ENCODE measurements around the gene ADK.
A peak's percentile ranks its signal among the peaks of the same experiment; 100 is the strongest.

Gene ADK

DNA sequence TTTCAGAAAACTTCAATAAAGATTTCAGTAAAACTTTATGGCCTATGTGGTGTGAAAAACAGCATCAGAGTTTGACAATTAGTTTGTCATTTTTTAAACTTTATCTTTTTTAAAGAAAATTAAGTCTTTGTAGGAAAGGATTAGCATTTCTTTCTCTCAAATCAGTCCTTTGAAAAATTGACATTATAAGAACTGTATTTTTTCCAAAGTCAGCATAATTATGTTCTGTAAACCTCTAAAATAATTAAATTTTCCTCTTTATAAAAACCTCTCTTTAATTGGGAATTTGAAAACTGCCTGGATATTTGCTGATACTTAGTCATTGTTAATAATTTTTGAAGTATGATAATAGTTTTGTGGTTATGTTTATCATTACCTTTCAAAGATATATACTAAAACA lies 448.7 kb downstream of the ADK start:
- Histone ChIP-seq H3K36me3 (ENCODE audit: control insufficient read depth, insufficient read depth, low read length) (no peaks in the 10 kb centered on the region), H3K27me3 (ENCODE audit: control insufficient read depth, insufficient read depth, low read length) (no peaks in the 10 kb centered on the region), H3K4me3 (ENCODE audit: low read length) (no peak overlapping the region), H3K4me1 (ENCODE audit: control insufficient read depth, insufficient read depth, low read length) (no peaks in the 10 kb centered on the region), H3K9ac (ENCODE audit: low read length) (no peak overlapping the region), H3K27ac (ENCODE audit: low read depth, low read length) (no peak overlapping the region)

DNA sequence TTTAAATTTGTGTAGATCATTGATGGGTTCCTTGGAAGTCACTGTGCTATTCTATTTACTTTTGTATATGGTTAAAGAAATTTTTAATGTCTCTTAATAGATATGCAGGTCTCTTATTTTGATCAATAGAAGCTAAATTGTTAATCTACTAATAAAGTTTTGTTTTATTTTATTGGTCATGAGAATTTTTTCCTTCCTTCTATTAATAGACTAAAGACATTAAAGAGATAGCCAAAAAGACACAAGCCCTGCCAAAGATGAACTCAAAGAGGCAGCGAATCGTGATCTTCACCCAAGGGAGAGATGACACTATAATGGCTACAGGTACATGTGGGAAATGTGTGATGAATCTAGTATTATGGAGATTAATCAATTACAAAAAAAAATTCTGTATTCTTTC lies 449.1 kb downstream of the ADK start:
- H3K27ac ChIP-seq (ENCODE audit: low read depth, low read length), result no peak overlapping the region
- H3K4me1 ChIP-seq (ENCODE audit: control insufficient read depth, insufficient read depth, low read length), result no peaks in the 10 kb centered on the region
- no peak overlapping the region for H3K4me3 ChIP-seq (ENCODE audit: low read length)
- H3K27me3 ChIP-seq (ENCODE audit: control insufficient read depth, insufficient read depth, low read length), result no peaks in the 10 kb centered on the region
- H3K9ac ChIP-seq (ENCODE audit: low read length), result no peak overlapping the region
- no peaks in the 10 kb centered on the region for H3K36me3 ChIP-seq (ENCODE audit: control insufficient read depth, insufficient read depth, low read length)

DNA sequence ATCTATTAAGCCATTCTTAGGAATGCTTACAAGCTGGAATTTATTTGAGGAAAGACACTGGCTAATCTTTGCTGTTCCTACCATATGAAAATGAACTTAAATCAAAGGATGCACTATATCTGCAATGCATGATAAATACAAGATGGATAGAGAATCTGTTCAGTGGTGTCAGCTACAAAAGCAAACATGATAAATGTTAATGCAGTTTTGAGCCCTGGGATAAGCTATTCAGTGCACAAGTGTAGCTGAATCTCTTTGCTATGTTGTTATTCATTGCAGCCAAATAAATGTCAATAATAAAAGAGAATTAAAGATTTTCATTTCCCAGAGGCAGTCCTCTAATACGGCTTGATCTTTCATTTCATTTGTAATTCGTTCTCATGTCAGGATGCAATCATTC lies 451.6 kb downstream of the ADK start:
- no peaks in the 10 kb centered on the region for H3K4me1 ChIP-seq (ENCODE audit: control insufficient read depth, insufficient read depth, low read length)
- no peak overlapping the region for H3K9ac ChIP-seq (ENCODE audit: low read length)
- no peak overlapping the region for H3K27ac ChIP-seq (ENCODE audit: low read depth, low read length)
- H3K27me3 ChIP-seq (ENCODE audit: control insufficient read depth, insufficient read depth, low read length), result no peaks in the 10 kb centered on the region
- no peak overlapping the region for H3K4me3 ChIP-seq (ENCODE audit: low read length)
- no peaks in the 10 kb centered on the region for H3K36me3 ChIP-seq (ENCODE audit: control insufficient read depth, insufficient read depth, low read length)

DNA sequence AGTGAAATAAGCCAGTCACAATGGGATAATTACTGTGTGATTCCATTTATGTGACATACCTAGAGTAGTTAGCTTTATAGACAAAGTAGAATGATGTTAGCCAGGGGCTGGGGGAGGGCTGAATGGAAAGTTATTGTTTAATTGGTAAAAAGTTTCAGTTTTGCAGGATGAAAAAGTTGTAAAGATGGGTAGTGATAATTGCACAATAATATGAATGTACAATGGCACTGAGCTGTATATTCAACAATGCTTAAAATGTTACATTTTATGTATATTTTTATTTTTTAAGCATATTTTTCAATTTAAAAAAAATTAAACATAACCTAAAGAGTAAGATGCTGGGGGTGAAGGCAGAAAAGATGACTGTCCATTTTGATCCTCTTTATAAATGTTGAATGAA lies 459.3 kb downstream of the ADK start:
- Histone ChIP-seq H3K4me1 (ENCODE audit: control insufficient read depth, insufficient read depth, low read length) (no peaks in the 10 kb centered on the region), H3K9ac (ENCODE audit: low read length) (no peak overlapping the region)

DNA sequence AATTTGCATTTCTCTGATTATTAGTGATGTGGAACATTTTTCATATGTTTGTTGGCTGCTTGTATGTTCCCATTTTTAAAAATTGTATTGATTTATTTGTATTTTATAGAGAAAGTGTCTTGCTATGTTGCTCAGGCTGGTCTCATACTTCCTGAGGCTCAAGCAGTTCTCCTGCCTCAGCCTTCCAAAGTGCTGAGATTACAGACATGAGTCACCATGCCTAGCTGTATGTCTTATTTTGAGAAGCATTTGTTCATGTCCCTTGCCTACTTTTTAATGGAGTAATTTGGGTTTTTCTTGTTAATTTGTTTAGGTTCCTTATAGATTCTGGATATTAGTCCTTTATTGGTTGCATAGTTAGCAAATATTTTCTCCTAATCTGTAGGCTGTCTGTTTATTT lies 461.2 kb downstream of the ADK start:
- H3K4me1 ChIP-seq (ENCODE audit: control insufficient read depth, insufficient read depth, low read length), result no peaks in the 10 kb centered on the region
- no peaks in the 10 kb centered on the region for H3K36me3 ChIP-seq (ENCODE audit: control insufficient read depth, insufficient read depth, low read length)
- H3K9ac ChIP-seq (ENCODE audit: low read length), result no peak overlapping the region
- no peak overlapping the region for H3K4me3 ChIP-seq (ENCODE audit: low read length)
- H3K27ac ChIP-seq (ENCODE audit: low read depth, low read length), result no peak overlapping the region
- H3K27me3 ChIP-seq (ENCODE audit: control insufficient read depth, insufficient read depth, low read length), result no peaks in the 10 kb centered on the region

More for the DNA sequence above, 459.3 kb downstream of the ADK start:
- Histone ChIP-seq H3K27me3 (ENCODE audit: control insufficient read depth, insufficient read depth, low read length) (no peaks in the 10 kb centered on the region), H3K4me3 (ENCODE audit: low read length) (no peak overlapping the region), H3K27ac (ENCODE audit: low read depth, low read length) (no peak overlapping the region), H3K36me3 (ENCODE audit: control insufficient read depth, insufficient read depth, low read length) (no peaks in the 10 kb centered on the region)

DNA sequence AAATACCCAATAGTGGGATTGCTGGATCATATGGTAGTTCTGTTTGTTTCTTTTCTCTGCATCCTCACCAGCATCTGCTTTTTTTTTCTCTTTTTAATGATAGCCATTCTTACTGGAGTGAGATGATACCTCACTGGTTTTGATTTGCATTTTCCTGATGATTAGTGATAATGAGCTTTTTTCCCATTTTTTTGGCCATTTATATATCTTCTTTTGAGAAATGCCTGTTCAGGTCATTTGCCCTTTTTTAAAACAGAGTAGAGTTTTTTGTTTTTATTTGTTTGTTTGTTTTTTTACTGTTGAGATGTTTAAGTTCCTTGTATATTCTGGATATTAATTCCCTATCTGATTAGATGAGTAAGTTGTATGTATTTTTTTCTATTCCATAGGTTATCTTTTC lies 469.6 kb downstream of the ADK start:
- no peaks in the 10 kb centered on the region for H3K4me1 ChIP-seq (ENCODE audit: control insufficient read depth, insufficient read depth, low read length)
- no peak overlapping the region for H3K4me3 ChIP-seq (ENCODE audit: low read length)
- no peaks in the 10 kb centered on the region for H3K27me3 ChIP-seq (ENCODE audit: control insufficient read depth, insufficient read depth, low read length)
- no peak overlapping the region for H3K27ac ChIP-seq (ENCODE audit: low read depth, low read length)
- no peaks in the 10 kb centered on the region for H3K36me3 ChIP-seq (ENCODE audit: control insufficient read depth, insufficient read depth, low read length)
- no peak overlapping the region for H3K9ac ChIP-seq (ENCODE audit: low read length)

DNA sequence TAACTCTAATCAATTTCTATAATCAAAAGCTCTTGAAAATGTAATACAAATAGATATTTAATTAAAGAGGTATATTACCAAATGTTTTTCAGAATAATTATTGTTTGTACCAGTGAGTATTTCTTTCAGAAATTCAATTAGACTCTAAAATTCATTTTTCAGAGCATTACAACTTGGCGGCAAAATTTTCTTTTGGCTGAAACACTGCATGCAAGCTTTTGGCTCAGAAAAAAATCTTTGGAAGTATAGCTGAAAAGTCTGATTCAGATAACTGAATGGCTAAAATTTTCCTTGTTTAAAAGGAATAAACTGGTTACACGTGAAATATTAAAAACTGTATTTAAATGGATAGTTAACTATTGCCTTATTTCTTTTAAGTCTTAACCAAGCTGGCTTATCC lies 472.8 kb downstream of the ADK start:
- no peaks in the 10 kb centered on the region for H3K4me1 ChIP-seq (ENCODE audit: control insufficient read depth, insufficient read depth, low read length)
- H3K9ac ChIP-seq (ENCODE audit: low read length), result no peak overlapping the region
- H3K27me3 ChIP-seq (ENCODE audit: control insufficient read depth, insufficient read depth, low read length), result no peaks in the 10 kb centered on the region
- no peak overlapping the region for H3K4me3 ChIP-seq (ENCODE audit: low read length)
- no peaks in the 10 kb centered on the region for H3K36me3 ChIP-seq (ENCODE audit: control insufficient read depth, insufficient read depth, low read length)
- no peak overlapping the region for H3K27ac ChIP-seq (ENCODE audit: low read depth, low read length)

DNA sequence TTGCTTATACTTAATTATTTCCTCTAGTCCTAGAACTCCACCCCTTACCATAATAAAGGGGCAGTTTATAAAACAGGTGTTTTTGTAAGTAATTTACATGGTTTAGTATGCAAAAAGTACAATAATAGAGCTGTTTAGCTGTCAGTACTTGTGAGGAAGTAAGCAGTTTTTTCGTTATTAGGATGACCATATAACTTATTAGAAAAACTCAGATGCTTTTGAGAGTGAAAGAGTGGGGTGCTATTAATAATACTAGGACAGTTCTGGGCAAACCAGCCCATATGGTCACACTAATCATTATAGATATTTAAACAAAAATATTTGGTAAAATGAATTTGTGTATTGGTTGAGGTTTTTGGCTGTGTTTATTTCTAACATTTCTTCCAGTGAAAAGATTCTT lies 473.5 kb downstream of the ADK start:
- H3K4me1 ChIP-seq (ENCODE audit: control insufficient read depth, insufficient read depth, low read length), result no peaks in the 10 kb centered on the region

DNA sequence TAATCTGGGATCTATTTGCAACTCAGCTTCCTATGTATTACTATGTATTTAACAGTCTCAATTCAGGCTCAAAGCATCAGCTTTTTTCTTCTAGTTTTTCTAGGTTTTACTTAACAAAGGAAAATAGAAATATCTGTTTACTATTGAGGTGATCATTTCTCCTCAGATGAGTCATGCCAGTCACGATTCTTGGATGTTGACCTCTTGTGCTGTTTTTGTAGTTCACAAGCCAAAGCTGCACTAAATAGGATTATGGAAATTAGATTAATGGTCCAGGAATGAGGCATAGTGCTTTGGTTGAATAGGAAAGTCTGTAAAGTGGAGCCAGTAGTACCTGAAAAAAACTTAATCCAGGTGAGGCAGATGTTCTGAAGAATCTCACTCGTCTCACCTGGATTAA lies 477.1 kb downstream of the ADK start:
- no peak overlapping the region for H3K27ac ChIP-seq (ENCODE audit: low read depth, low read length)
- no peak overlapping the region for H3K9ac ChIP-seq (ENCODE audit: low read length)
- no peaks in the 10 kb centered on the region for H3K27me3 ChIP-seq (ENCODE audit: control insufficient read depth, insufficient read depth, low read length)
- no peaks in the 10 kb centered on the region for H3K4me1 ChIP-seq (ENCODE audit: control insufficient read depth, insufficient read depth, low read length)
- H3K36me3 ChIP-seq (ENCODE audit: control insufficient read depth, insufficient read depth, low read length), result peaks cover 2% of the 10 kb centered on the region
- H3K4me3 ChIP-seq (ENCODE audit: low read length), result no peak overlapping the region

More for the DNA sequence above, 473.5 kb downstream of the ADK start:
- H3K36me3 ChIP-seq (ENCODE audit: control insufficient read depth, insufficient read depth, low read length), result no peaks in the 10 kb centered on the region
- H3K4me3 ChIP-seq (ENCODE audit: low read length), result no peak overlapping the region
- no peaks in the 10 kb centered on the region for H3K27me3 ChIP-seq (ENCODE audit: control insufficient read depth, insufficient read depth, low read length)
- H3K9ac ChIP-seq (ENCODE audit: low read length), result no peak overlapping the region
- no peak overlapping the region for H3K27ac ChIP-seq (ENCODE audit: low read depth, low read length)

DNA sequence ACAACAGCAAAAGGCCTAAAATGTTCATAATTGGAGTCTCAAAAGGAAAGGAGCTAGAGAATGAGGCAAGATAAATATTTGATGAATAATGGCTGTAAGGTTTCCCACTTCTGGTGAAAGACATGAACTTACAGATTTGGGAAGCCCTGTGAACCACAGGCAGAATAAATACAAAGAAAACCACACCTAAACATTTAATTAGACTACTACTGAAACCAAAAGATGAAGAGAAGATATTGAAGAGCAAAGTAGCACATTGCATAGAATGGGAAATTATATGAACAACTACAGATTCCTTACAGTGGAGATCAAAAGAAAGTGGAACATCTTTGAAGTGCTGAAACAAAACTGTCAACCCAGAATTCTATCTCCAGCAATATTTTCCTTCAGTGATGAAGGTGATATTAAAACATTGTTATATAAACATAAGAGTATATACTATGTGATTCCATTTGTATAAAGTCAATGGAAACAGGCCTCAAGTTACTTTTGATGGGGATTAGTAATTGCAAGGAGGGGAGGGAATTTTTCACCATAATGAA lies 484.0 kb downstream of the ADK start:
- H3K27me3 ChIP-seq (ENCODE audit: control insufficient read depth, insufficient read depth, low read length), result no peaks in the 10 kb centered on the region
- no peak overlapping the region for H3K4me3 ChIP-seq (ENCODE audit: low read length)
- no peak overlapping the region for H3K9ac ChIP-seq (ENCODE audit: low read length)
- no peak overlapping the region for H3K27ac ChIP-seq (ENCODE audit: low read depth, low read length)
- peaks cover 2% of the 10 kb centered on the region for H3K36me3 ChIP-seq (ENCODE audit: control insufficient read depth, insufficient read depth, low read length)
- peaks cover 2% of the 10 kb centered on the region for H3K4me1 ChIP-seq (ENCODE audit: control insufficient read depth, insufficient read depth, low read length)

DNA sequence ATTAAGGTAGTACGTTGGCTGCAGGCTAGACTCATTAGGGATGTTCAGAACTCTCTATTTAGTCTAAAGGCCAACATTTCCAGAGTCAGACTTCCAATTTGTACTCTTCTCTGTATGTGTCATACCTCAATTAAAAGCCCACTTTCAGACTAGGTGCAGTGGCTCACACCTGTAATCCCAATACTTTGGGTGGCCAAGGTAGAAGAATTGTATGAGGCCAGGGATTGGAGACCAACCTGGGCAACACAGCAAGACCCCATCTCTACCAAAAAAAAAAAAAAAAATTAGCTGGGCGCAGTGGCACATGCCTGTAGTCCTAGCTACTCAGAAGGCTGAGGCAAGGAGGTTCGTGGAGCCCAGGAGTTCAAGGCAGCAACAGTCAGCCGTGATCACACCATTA lies 484.6 kb downstream of the ADK start:
- H3K27ac ChIP-seq (ENCODE audit: low read depth, low read length), result no peak overlapping the region
- peaks cover 4% of the 10 kb centered on the region for H3K4me1 ChIP-seq (ENCODE audit: control insufficient read depth, insufficient read depth, low read length)
- peaks cover 2% of the 10 kb centered on the region for H3K36me3 ChIP-seq (ENCODE audit: control insufficient read depth, insufficient read depth, low read length)
- H3K4me3 ChIP-seq (ENCODE audit: low read length), result no peak overlapping the region
- no peak overlapping the region for H3K9ac ChIP-seq (ENCODE audit: low read length)
- no peaks in the 10 kb centered on the region for H3K27me3 ChIP-seq (ENCODE audit: control insufficient read depth, insufficient read depth, low read length)

DNA sequence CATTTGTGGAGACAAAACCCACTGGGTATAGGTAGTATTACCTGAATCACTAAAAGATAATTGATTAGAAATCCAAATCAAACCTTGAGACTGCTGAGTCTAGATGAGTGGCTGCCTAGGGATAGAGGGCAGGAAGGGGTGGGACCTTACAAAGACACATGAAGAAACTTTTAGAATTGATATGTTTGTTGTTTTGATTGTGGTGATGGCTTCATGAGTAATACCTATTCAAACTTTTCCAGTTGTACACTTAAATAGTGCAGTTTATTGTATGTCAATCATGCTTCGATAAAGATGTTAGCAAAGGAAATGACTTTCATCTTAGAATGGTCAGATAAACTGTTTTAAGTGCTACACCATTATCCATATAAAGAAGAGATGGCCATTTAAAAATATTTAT lies 486.7 kb downstream of the ADK start:
- Histone ChIP-seq H3K4me3 (ENCODE audit: low read length) (no peak overlapping the region), H3K27me3 (ENCODE audit: control insufficient read depth, insufficient read depth, low read length) (no peaks in the 10 kb centered on the region), H3K4me1 (ENCODE audit: control insufficient read depth, insufficient read depth, low read length) (peaks cover 6% of the 10 kb centered on the region), H3K9ac (ENCODE audit: low read length) (no peak overlapping the region), H3K36me3 (ENCODE audit: control insufficient read depth, insufficient read depth, low read length) (no peaks in the 10 kb centered on the region), H3K27ac (ENCODE audit: low read depth, low read length) (no peak overlapping the region)

DNA sequence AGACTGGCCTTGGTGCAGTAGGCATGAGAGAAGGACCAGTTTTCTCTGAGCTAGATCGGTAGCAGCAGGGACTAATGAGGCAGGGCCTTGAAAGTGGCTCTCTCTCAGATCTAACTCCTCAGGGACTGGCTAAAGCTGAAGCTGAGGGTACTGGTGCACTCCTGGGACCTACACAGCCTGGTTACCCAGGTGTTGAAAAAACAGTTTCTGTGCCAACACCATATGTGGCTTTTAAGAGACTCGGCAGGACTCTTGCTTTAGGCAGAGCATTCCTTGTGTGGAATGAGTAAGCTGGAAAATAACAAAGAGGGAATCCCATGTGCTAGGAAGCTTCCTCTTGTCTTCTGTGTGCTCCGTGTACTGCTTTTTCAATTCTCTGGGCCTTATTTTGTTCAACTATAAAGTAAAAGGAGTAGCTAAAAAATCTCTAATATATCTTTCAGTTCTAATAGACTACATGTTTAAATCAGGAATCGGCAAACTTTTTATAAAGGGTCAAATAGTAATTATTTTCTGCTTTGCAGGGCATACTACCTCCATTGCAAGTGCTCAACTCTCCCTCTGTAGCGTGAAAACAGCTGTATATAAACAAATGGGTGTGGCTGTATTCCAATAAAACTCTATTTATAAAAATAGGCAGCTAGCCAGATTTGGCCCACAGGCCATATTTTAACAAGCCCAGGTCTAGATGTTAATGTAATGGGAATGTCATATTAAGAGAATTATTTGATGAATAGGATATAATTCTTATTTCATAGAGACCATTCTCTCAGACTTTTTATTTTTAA lies 489.3 kb downstream of the ADK start:
- Histone ChIP-seq H3K4me1 (ENCODE audit: control insufficient read depth, insufficient read depth, low read length) (peaks cover 6% of the 10 kb centered on the region), H3K36me3 (ENCODE audit: control insufficient read depth, insufficient read depth, low read length) (no peaks in the 10 kb centered on the region), H3K27me3 (ENCODE audit: control insufficient read depth, insufficient read depth, low read length) (no peaks in the 10 kb centered on the region), H3K27ac (ENCODE audit: low read depth, low read length) (peak overlapping the region; percentile 2), H3K9ac (ENCODE audit: low read length) (no peak overlapping the region), H3K4me3 (ENCODE audit: low read length) (no peak overlapping the region)

Data from rectal smooth muscle tissue (tissue), 1 donor.